ENCODE measurements around the gene ADAM8. TPM values are rescaled to one million over a fixed set of nuclear protein-coding genes. Genes with fewer than 3 reads are reported as not detected.
A peak's percentile ranks its signal among the peaks of the same experiment; 100 is the strongest.

ADAM8 gene
- total and polyA plus RNA-seq, 2 of the 4 experiments (the other 2 are of a cell fraction): under 0.01 to 0.74 TPM

DNA sequence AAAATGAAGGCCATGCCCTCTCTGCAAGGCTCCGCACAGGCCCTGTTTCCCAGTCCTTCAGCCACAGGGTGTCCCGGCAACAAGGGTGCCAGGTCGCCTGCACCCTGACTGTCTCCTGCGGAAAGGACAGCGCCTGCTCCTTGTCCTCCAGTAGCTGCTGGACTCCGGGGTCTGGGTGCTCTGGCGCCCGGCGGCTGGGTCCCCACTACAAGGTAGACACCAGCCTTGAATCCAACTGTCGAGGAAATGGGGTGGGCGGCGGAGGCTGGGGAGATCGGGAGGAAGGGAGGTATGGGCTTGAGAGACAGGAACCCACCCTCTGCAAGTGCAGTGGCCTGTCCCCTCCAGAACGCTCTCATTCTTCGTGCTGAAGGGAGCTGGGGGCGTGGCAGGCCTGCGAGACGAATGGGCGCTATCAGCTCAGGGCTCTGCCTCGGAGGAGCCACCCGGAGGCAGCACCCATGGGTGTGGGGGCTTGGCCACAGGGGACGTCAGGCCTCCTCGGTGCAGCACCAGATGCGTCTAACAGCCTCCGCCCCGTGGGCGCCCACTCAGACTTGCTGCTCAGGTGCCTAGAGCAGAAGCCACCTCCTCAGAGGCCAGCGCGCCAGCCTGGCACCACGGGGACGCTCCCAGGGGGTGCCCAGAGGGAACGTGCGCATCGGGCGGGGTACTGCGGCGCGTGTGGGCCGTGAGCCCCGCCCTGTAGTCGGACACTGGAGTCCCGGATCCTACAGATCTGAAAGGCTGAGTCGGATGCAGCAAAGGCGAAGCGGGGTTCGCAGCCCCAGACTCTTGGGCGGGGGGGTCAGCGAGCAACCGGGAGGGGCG is 15.6 kb downstream of the ADAM8 start:
- peak overlapping the region; percentile 99 for H2AK9ac ChIP-seq (replicated peaks; ENCODE audit: low read depth, low read length, poor library complexity)
- peak overlapping the region; percentile 88 for H2AK5ac ChIP-seq (ENCODE audit: low read depth, low read length)
- H4K5ac ChIP-seq (ENCODE audit: low read depth, low read length): peak overlapping the region; percentile 92
- H3K4me2 ChIP-seq (ENCODE audit: low read depth, low read length): peak overlapping the region; percentile 78
- H3K4me1 ChIP-seq (ENCODE audit: control insufficient read depth, insufficient read depth, low read length): peaks cover 21% of the 10 kb centered on the region
- H3K18ac ChIP-seq (ENCODE audit: low read depth, low read length): peak overlapping the region; percentile 21; the same call in 1 of the 2 replicates
- H3K79me1 ChIP-seq (ENCODE audit: low read depth in 1 of 2, low read length in 2 of 2): peaks cover 0 to 4% of the 10 kb centered on the region in 2 experiments; a peak in 1 of 4 replicates
- H3K14ac ChIP-seq (replicated peaks; ENCODE audit: low read depth, low read length): peak overlapping the region; percentile 93
- H3K9me3 ChIP-seq (ENCODE audit: control insufficient read depth, insufficient read depth, low read length): no peaks in the 10 kb centered on the region
- H2BK20ac ChIP-seq (ENCODE audit: low read depth, low read length): peak overlapping the region; percentile 70
- H3K9ac ChIP-seq (ENCODE audit: low read depth, low read length): peak overlapping the region; percentile 60
- dilution Hi-C loops (cut with HindIII; ENCODE audit: low sequenced_read_pairs, unreplicated experiment) (no loop called here), intact Hi-C loops (cut with micrococcal nuclease) (loop anchor here (5.0 kb wide), 1 partner anchor 46 kb away; the partner anchor contains the start of genes TUBGCP2 and ZNF511), in situ Hi-C loops (cut with MboI; ENCODE audit: low sequenced_read_pairs) (loop anchor here (25.0 kb wide), 1 partner anchor 599 kb away; no protein-coding TSS in a partner anchor)
- peak overlapping the region; percentile 91 for H3K27ac ChIP-seq (ENCODE audit: insufficient read depth, low read length)
- H3K27me3 ChIP-seq (ENCODE audit: control insufficient read depth, insufficient read depth, low read length): no peaks in the 10 kb centered on the region
- peak overlapping the region; percentile 44; the same call in 1 of the 3 replicates for H2BK15ac ChIP-seq (ENCODE audit: low read depth, low read length)
- peak overlapping the region; percentile 93 for H2AFZ ChIP-seq (replicated peaks; ENCODE audit: low read length, poor library complexity)
- peak overlapping the region; percentile 74 to 94 for H4K8ac ChIP-seq (ENCODE audit: low read depth in 2 of 2, low read length in 2 of 2)
- H3K4me3 ChIP-seq (ENCODE audit: insufficient read depth, low read depth, low read length): peak overlapping the region; percentile 66
- peak overlapping the region; percentile 82 for H2BK120ac ChIP-seq (ENCODE audit: low read depth, low read length)
- H3K56ac ChIP-seq (ENCODE audit: extremely low read depth, insufficient read depth, low read length): no peak overlapping the region; the same call in 1 of the 2 replicates
- peak overlapping the region; percentile 92 for H3K4ac ChIP-seq (ENCODE audit: low read depth, low read length)
- ChIA-PET POLR2A (ENCODE audit: unreplicated experiment) (no interaction called here), CTCF (no interaction called here)
- no peak for DNase-seq
- 59% methylated on average over 24 of the region's 50 CpGs; no CpG with 5 or more reads in 1 of the 2 experiments for WGBS, 2 experiments (ENCODE audit: extremely low coverage in 2 of 2, insufficient read length in 1 of 2)
- H3K23ac ChIP-seq (ENCODE audit: low read depth, low read length): peak overlapping the region; percentile 91
- ATAC-seq (ENCODE audit: low read depth): peak; percentile 36
- H4K91ac ChIP-seq (ENCODE audit: insufficient read depth, low read depth, low read length): peak overlapping the region; percentile 76
- BruUV-seq (replicated peaks): no TSS peak
- H3K36me3 ChIP-seq (ENCODE audit: control insufficient read depth, insufficient read depth, low read length): no peaks in the 10 kb centered on the region
- H4K20me1 ChIP-seq (ENCODE audit: insufficient read depth, low read length): no peaks in the 10 kb centered on the region
- peak overlapping the region; percentile 91 for H2BK5ac ChIP-seq (ENCODE audit: low read depth, low read length, poor library complexity, severe bottlenecking)
- H3K9me1 ChIP-seq (ENCODE audit: insufficient read depth, low read length): peaks cover 18% of the 10 kb centered on the region
- TF ChIP-seq USF2 (IDR thresholded peaks at IDR 0.05; ENCODE audit: low read depth, low read length): no peak
- TF ChIP-seq, protein P1, sequence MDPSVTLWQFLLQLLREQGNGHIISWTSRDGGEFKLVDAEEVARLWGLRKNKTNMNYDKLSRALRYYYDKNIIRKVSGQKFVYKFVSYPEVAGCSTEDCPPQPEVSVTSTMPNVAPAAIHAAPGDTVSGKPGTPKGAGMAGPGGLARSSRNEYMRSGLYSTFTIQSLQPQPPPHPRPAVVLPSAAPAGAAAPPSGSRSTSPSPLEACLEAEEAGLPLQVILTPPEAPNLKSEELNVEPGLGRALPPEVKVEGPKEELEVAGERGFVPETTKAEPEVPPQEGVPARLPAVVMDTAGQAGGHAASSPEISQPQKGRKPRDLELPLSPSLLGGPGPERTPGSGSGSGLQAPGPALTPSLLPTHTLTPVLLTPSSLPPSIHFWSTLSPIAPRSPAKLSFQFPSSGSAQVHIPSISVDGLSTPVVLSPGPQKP (IDR thresholded peaks at IDR 0.05; ENCODE audit: borderline replicate concordance, low read depth, low read length): no peak
- no peak for TF ChIP-seq RAD21 (IDR thresholded peaks at IDR 0.05; ENCODE audit: low read length)
- TF ChIP-seq MXI1 (IDR thresholded peaks at IDR 0.05; ENCODE audit: borderline replicate concordance, low read depth, low read length): no peak
- no peak for TF ChIP-seq MAFK (IDR thresholded peaks at IDR 0.05; ENCODE audit: low read depth, low read length)
- TF ChIP-seq MAZ (IDR thresholded peaks at IDR 0.05; ENCODE audit: borderline replicate concordance, low read depth, low read length): no peak
- no peak for TF ChIP-seq SMC3 (IDR thresholded peaks at IDR 0.05; ENCODE audit: low read depth, low read length)
